Uterus (tissue), 2 donors: ENCODE results near the gene CREB1.

Source experiments
- POLR2A ChIP-seq, 2 donors: fragments of 450-650 bp; IDR thresholded peaks; one replicate each; pipeline ENCODE4 v1.6.1; 2016; ENCODE audit warnings: antibody characterized with exemption in 2 of 2, mild to moderate bottlenecking in 1 of 2, moderate library complexity in 1 of 2
- TF ChIP-seq, protein P1 (sequence below), 4 experiments: fragments of 200-600 bp in 2 of 4; fragments of 450-650 bp in 2 of 4; sonication (generic) in 2 of 4; IDR thresholded peaks; one replicate each; pipeline ENCODE4 v1.5.1; 2016 to 2019; ENCODE audit warnings: antibody characterized with exemption in 4 of 4, mild to moderate bottlenecking in 2 of 4, moderate library complexity in 1 of 4

DNA sequence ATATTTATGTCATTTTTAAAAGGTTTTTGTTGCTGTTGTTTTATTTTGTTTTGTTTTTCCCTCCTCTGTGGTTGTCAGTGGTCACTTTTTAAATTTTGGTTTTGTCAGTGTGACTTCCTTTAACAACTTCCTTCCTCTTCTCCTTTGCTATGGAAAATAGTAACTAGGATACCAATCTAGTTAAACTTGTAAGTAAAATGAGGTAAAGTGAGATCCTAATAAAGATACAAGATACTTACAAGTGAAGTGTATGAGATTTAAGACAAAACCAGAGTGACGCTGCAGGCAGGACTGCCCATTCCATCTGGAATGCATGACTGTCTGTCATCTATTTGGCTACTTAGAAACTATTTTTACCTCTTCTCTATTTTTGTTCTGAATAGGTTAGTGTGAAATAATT, 30.6 kb upstream of the CREB1 start:
- TF ChIP-seq, protein P1, sequence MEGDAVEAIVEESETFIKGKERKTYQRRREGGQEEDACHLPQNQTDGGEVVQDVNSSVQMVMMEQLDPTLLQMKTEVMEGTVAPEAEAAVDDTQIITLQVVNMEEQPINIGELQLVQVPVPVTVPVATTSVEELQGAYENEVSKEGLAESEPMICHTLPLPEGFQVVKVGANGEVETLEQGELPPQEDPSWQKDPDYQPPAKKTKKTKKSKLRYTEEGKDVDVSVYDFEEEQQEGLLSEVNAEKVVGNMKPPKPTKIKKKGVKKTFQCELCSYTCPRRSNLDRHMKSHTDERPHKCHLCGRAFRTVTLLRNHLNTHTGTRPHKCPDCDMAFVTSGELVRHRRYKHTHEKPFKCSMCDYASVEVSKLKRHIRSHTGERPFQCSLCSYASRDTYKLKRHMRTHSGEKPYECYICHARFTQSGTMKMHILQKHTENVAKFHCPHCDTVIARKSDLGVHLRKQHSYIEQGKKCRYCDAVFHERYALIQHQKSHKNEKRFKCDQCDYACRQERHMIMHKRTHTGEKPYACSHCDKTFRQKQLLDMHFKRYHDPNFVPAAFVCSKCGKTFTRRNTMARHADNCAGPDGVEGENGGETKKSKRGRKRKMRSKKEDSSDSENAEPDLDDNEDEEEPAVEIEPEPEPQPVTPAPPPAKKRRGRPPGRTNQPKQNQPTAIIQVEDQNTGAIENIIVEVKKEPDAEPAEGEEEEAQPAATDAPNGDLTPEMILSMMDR (IDR thresholded peaks at IDR 0.05), result no peak
- TF ChIP-seq POLR2A (IDR thresholded peaks at IDR 0.05), result no peak
